NCI-H1436 (cell line): ENCODE results near the gene RUFY1.
"Not testable (repeated sequence)": the region's sequence is repeated elsewhere in the genome, so short reads cannot be mapped to it uniquely, and the experiment has no call there.

Source experiments
- DNase-seq: peaks from one replicate; lab custom pipeline; 2025; lab: John Stamatoyannopoulos, UW

The RUFY1 gene, protein sequence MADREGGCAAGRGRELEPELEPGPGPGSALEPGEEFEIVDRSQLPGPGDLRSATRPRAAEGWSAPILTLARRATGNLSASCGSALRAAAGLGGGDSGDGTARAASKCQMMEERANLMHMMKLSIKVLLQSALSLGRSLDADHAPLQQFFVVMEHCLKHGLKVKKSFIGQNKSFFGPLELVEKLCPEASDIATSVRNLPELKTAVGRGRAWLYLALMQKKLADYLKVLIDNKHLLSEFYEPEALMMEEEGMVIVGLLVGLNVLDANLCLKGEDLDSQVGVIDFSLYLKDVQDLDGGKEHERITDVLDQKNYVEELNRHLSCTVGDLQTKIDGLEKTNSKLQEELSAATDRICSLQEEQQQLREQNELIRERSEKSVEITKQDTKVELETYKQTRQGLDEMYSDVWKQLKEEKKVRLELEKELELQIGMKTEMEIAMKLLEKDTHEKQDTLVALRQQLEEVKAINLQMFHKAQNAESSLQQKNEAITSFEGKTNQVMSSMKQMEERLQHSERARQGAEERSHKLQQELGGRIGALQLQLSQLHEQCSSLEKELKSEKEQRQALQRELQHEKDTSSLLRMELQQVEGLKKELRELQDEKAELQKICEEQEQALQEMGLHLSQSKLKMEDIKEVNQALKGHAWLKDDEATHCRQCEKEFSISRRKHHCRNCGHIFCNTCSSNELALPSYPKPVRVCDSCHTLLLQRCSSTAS

DNA sequence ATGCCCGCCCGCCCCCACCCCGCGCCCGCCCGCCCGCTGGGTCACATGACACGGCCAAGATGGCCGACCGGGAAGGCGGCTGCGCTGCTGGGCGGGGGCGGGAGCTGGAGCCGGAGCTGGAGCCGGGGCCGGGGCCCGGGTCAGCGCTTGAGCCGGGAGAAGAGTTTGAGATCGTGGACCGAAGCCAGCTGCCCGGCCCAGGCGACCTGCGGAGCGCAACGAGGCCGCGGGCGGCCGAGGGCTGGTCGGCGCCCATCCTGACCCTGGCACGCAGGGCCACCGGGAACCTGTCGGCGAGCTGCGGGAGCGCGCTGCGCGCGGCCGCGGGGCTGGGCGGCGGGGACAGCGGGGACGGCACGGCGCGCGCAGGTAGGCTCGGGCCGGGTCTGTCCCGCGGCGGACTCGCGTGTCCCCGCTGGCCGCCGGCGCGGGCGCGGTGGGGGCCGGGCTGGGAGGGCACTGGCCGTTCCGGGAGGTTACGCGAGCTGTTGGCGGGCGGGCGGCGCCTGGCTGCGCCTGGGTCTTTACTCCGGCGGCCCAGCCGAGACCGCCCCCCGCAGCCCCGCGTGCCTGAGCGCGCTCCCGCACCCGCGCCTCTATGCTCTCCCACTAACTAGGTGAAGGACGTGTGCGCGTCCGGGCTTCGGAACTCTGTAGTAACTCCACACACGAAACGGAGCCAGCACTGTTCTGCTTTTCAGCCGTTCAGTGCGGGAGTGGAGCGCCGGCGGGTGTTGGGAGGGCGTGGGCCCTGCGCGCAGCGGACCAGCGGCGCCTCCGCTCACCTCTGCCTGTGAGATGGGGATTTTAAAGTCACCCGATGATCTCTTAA is at the start of gene RUFY1:
Gene RUFY1, plus strand, starts transcription at position 44 of the 832 bp plus-strand sequence. Its CDS starts 16 bp downstream, at position 60.
- DNase-seq: peak; percentile 30

- not testable (repeated sequence) for DNase-seq
Observed at GRCh38 chr5:179501997-179502396, 48.4 kb upstream of the RUFY1 start.

GRCh38 chr5:179502420-179502819 is 47.9 kb upstream of the RUFY1 start:
- not testable (repeated sequence) for DNase-seq

DNA sequence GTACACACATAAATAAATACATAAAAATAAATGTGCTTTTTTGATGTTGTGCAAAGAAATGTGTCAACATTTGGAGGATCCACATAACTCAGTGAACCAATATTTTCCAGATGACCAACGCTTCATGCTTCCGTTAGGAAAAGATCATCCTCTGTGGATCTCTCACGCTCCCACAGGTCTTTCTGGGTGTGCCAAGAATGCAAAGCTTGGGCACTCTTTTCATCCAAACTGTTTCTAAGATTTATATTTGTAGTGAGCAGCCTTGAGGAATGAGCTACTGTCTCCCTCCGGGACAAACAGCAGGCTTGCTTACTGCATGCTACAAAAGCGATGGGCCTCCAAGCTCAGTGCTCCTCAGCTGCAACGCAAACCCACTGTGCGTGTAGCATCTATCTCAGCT is 46.2 kb upstream of the RUFY1 start:
- DNase-seq: no peak

DNA sequence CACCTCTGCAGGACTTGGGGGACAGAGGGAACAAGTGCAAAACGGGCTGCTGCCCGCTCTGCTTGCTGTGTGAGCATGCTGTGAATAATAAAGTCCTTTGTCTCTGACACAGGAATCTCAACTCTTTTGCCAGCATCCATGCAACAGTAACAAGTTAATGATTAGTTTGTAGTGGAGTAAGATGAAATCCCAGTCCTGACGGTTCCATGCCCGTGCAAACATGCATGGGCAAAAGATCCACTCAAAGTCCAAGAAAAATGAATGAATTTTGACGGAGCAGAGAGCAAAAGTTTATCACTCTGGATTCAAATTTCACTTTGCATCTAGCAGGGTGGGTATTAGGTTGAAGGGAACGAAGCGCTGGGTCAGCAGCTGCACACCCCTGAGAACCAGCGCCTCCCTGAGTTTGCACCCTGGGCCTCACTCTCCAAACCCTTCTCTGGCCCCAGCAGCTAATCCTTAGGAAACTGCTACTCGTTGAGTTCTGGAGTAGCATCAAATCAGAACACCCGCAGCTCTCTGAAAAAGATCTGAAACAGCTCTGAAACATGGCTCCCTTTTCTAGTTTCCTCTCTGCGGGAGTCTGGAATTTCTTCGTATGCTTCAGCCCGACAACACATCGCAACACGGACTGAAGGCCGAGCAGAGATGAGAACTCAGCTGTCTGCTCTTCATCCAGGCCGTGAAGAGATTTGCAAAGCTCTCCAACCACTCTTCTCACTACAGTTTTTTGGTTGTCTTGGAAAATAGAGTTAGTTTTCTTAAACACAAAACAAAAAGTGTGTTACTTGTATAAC is 45.6 kb upstream of the RUFY1 start:
- no peak for DNase-seq

DNA sequence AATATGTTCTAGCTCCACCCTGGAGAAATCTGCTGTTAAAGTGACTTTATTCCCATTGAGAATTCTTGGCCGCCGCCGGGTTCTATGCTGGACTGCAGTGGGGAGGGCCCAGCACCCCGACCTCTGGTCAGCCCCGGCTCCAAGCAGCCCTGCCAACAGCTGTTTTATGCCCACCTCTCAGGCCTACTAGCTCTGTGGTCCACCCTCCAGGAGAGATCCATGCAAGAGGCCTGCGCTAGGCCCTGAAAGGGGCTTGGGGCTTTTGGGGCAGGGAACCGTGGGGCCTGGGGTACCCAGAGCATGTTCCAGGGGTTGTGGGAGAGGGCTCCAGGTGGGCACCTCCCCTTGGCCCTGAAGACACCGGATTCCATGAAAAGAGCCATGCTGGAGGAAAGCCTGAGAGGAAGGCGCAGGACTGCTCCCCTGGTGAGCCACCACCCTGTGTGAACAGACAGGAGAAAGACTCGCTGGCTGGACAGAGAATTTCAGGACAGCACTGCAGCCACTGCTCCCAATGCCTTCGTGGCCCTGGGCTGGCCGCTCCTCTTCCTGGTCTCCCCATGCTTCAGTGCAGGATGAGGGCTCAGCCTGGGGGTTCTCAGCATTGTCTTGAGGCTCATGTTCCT is 44.6 kb upstream of the RUFY1 start:
- no peak for DNase-seq

DNA sequence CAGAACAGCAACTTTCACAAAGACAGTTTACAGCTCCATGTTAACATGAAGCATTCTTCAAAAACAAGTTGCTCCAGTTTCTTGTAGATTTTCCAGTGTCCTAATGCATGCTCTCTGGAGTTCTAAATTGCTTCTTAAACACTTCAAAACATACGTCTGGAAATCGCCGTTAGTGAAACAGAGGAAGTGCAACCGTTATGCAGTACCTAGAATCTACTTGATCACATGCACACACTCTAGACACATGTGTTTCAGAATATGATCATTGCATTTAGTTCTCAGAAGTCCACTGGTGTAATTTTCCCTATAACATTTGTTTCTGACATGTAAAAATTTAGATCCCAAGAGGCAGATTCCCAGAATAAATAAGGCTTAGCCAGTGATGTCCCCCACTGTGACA is 41.1 kb upstream of the RUFY1 start:
- no peak for DNase-seq

GRCh38 chr5:179509845-179510244 is 40.5 kb upstream of the RUFY1 start:
- no peak for DNase-seq

DNA sequence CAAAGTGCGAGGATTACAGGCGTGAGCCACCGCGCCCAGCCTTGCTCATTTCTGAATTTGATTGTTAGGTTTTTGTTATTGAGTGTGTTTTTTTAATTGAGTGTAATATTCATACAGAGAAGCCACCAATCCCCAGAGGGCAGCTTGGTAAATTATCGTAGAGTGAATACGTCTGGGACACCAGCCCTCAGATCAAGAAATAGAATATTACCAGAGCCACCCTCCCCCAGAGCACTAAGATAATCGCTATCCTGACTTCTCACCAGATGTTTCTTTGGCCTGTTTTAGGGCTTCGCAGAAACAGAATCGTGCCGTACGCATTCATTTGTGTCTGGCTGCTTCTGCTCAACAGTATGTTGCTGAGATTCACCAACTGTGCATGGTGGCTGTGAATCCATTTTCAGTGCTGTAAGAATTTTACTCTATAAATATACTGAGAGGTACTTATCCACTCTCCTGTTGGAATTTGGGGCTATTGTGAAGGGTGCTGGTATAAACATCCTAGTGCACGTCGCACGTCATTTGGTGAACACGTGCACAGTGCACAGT is 37.8 kb upstream of the RUFY1 start:
- DNase-seq: no peak

- DNase-seq: not testable (repeated sequence)
Observed at GRCh38 chr5:179515501-179515900, 34.9 kb upstream of the RUFY1 start.

- DNase-seq: no peak
Observed at GRCh38 chr5:179516221-179516620, 34.1 kb upstream of the RUFY1 start.

GRCh38 chr5:179517746-179518145 is 32.6 kb upstream of the RUFY1 start:
- not testable (repeated sequence) for DNase-seq

DNA sequence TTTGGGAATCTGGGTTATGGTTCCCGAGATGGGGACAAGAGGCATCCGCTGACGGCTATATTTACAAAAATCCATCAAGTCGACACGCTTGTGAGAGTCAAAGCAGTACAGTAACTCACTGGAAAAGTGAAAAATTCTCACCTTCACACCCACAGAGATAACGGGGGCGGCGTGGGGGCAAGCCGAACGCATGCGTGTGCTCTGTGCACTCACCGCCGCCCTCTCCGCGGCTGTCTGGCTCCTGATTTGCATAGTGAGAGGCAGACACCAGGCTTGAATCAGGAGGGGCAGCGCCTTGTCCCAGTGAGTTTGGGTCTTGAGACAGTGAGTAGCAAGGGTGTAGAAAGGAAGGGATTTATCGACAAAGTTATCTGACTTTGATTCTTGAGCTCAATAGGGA is 32.0 kb upstream of the RUFY1 start:
- DNase-seq: not testable (repeated sequence)

DNA sequence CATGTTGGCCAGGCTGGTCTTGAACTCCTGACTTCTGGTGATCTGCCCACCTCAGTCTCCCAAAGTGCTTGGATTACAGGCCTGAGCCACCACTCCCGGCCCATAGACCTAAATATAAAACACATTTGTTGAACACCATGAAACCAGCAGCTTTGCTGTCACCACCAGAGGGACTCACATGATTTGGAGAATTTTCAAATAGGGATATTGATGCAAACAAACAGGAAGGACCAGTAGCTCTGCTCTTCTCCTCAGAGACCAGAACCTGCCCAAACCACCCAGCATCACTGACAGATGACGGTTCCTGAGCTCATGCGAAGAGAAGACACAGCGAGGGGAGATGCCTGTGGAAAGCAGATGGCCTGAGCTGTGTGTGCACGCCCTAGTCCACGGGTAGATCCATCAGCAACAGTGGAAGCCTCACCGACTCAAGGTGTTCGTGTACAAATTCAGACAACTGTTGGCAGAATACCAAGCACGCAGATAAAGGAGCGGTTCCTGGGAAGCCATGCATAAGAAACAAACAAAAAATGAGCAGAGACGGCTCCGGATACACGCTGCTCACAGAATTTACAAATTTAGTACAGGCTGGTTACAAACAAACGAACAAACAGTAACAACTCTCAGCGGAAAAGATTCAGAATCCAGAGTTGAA is 30.8 kb upstream of the RUFY1 start:
- DNase-seq: not testable (repeated sequence)

DNA sequence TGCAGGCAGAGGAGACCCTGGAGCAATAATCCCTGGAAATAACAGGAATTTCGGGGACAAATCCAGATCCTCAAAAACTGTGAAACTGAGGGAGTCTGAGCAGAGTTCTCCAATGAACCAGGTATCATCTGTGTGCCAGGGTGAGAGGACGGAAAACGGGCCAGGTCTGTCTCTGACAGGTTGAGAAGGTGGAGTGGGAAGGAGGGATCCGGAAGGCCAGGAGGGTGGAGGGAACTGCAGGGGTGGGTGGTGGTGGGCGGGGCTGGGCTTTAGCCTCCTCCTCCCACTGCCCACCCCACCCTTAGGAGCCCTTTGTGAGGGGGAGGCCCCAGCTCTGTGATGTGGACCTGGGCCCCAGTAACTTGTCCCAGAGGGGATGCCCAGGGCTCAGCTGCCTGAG is 28.2 kb upstream of the RUFY1 start:
- DNase-seq: not testable (repeated sequence)

DNA sequence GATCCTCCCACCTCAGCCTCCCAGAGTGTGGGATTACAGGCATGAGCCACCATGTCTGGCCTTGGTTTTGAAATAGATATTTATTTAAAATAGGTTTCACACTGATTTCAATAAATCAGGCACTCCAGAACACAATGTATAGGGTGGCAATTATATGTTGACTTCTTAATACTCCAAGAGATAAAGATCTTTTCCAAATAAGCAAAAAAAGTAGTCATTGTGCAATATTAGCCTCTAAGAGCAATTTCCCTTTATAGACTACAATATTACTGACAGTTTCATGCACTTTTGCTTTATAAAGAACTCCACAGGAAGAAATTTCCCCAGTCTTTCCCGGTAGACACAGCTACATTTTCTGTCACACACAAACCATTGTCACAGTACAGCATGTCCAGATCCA is 23.4 kb upstream of the RUFY1 start:
- DNase-seq: no peak

DNA sequence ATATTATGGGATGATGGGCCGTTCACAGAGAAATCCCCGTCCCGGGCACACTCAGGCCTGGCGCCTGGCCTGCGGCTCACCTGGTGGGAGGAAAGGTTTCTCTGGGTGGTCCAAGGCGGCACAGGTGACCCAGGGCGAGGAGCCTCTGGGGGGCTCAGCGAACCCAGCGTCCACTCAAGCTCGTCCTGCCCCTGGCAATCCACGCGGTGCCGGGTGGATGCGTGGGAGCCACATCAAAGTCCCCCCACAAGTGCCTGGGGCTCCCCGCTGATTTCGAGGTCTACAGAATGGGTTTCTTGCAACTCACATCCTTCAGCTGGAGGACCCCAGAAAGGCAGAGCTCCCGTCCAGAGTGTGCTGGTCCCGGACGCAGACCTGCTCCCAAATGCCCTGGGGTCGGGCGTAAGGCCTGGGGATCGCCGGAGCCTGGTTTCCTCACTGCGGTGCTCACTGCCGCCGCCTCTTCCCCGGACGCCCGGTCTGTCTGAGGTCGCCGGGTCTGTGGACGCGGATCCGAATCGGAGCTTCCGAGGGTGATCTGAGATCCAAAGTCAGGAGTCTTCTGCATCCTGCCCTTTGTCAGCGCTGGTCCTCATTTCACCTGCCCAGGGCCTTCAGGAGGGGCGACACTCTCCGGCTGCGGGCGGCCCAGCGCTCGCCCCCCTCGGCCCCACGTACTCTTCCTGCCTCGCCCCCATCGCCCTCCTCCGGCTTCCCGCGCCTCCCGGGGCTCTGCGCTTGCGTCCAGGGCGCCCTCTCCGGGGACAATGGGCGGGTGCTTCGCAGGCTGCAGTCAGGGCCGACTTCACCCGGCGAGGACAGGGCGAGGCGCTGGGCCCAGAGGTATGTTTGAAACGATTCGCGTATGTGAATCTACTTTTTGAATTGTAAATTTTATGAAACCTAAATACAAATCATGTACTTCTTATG is 20.0 kb upstream of the RUFY1 start:
- no peak for DNase-seq

DNA sequence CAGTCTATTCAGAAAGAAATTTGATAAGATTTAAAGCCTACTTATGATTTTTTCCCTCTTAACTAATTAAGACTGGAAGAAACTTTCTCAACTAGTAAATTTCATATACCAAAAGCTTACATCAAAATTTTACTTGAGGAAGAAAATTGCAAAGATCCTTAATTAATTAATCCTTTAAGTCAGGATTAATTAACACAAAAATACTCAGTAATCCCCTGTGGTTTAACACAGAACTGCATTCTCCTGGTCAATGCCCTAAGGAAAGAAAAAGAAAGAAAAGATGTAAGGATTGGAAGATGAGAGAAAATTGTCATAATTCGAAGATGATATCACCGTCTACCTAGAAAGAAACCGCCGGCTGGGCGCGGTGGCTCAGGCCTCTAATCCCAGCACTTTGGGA is 17.3 kb upstream of the RUFY1 start:
- no peak for DNase-seq

DNA sequence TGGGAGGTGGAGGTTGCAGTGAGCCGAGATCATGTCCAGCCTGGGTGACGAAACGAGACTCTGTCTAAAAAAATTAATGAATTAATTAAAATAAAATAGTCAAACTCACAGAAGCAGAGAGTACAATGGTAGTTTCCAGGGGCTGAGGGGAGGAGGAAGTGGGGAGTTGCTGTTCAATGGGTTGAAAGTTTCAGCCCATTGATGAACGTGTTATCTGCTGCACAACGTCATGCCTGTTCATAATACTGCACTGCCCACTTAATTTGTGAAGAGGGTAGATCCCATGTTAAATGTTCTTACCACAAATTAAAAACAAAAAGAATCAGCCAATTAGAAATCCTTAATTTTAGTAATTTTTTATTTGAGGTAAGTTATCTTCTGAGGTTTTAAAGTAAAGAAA is 16.4 kb upstream of the RUFY1 start:
- no peak for DNase-seq
